Globus pallidus (tissue), 1 donor: Measurements from ENCODE around the gene SERTAD4.
"Not testable (repeated sequence)": the region's sequence is repeated elsewhere in the genome, so short reads cannot be mapped to it uniquely, and the experiment has no call there.

ENCODE experiments used
- DNase-seq: peaks from one replicate; pipeline ENCODE4 v3.0.0-alpha.2; 2015; ENCODE audit warnings: low spot score

Gene SERTAD4

DNA sequence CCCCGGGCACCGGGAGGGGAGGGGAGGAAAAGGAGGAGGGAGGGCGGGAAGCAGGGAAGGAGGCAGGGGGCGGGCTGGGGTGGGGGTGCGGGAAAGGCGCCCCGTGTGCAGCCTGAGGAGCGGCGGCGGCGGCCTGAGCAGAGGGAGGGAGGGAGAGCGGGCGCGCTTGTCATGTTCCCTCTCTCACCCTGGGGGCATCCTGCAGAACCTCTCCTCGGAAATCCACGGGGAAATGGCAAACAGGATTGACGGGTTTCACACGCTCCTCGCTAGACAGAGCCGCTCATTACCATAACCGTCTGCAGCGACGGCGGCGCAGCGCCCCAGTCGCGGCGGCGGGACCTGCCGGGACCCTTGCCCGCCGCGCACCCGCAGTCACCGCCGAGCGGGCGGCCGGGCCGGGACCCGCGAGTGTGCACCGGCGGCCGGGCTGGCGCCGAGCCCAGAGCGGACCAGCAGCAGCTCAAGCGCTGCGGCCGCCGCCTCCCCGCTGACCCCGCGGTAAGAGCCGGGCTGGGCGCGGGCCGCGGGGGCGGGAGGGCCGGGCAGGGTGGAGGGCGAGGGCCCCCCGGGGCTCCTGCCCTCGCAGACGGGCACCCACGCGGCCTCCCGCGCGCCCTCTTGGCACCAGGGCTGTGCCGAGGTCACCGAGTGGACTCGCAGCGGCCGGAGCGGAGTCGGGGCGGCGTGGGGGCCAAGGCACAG is at the start of gene SERTAD4:
SERTAD4 (plus strand) TSS at position 286 of the 705 bp plus-strand sequence. CDS start 5,165 bp downstream, outside the sequence.
- peak; percentile 63 for DNase-seq

GRCh38 chr1:210185063-210185462 is 47.5 kb upstream of the SERTAD4 start:
- DNase-seq: no peak

DNA sequence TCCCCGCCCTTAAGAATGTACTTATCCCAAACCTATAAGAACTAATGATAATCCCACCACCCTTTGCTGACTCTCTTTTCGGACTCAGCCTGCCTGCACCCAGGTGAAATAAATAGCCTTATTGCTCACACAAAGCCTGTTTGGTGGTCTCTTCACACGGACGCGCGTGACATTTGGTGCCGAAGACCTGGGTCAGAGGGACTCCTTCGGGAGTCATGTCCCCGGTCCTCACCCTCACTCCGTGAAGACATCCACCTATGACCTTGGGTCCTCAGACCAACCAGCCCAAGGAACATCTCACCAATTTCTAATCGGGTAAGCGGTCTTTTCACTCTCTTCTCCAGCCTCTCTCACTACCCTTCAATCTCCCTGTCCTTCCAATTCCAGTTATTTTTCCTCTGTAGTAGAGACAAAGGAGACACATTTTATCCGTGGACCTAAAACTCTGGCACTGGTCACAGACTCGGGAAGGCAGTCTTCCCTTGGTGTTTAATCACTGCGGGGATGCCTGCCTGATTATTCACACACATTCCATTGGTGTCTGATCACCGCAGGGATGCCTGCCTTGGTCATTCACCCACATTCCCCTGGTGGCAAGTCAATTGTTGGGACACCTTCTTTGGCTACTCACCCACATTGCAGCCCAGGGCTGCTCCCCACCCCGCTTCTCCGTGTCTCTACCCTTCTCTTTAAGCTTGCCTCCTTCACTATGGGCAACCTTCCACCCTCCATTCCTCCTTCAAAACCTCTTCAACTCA is 44.6 kb upstream of the SERTAD4 start:
- DNase-seq: not testable (repeated sequence)

GRCh38 chr1:210189426-210189825 is 43.2 kb upstream of the SERTAD4 start:
- no peak for DNase-seq

- DNase-seq: no peak
Measured at GRCh38 chr1:210195635-210196160, 36.9 kb upstream of the SERTAD4 start.

DNA sequence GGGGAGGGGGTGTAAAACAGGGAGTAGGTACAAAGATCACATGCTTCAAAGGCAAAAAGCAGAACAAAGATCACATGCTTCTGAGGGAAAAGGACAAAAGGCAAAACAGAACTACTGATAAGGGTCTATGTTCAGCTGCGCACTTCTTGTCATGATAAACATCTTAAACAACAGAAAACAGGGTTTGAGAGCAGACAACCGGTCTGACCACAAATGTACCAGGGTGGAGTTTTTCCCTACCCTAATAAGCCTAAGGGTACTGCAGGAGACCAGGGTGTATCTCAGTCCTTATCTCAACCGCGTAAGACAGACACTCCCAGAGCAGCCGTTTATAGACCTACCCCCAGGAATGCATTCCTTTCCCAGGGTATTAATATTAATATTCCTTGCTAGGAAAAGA is 36.3 kb upstream of the SERTAD4 start:
- DNase-seq: not testable (repeated sequence)

GRCh38 chr1:210198840-210199239 is 33.8 kb upstream of the SERTAD4 start:
- no peak for DNase-seq

DNA sequence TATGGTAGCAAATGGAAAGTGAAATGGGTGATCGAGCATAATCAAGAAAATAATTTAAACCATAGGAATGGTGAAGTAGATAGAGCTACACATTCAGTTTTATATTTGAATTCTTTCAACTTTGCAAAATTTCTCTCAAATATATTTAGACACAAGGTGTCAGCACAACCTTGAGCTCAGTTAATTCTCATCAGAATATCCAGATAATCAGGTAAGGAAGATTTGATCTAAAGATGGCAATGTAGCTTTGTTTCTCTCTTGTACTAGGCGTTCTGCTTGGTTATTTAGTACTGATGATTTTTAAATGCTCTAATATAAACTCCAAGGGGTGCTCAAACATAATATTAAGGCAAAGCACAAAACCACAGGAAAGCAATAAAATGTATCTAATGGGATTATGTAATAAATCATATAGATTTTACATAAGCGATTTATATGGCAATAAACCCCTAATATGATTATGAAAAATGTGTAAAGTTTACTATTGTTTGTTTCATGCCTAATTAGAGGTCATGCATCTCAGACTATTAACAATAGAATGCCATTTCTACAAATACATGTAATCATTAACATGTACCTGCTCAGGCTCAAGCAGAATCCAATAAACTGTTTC is 32.4 kb upstream of the SERTAD4 start:
- DNase-seq: no peak

- no peak for DNase-seq
Measured at GRCh38 chr1:210201681-210202080, 30.9 kb upstream of the SERTAD4 start.

DNA sequence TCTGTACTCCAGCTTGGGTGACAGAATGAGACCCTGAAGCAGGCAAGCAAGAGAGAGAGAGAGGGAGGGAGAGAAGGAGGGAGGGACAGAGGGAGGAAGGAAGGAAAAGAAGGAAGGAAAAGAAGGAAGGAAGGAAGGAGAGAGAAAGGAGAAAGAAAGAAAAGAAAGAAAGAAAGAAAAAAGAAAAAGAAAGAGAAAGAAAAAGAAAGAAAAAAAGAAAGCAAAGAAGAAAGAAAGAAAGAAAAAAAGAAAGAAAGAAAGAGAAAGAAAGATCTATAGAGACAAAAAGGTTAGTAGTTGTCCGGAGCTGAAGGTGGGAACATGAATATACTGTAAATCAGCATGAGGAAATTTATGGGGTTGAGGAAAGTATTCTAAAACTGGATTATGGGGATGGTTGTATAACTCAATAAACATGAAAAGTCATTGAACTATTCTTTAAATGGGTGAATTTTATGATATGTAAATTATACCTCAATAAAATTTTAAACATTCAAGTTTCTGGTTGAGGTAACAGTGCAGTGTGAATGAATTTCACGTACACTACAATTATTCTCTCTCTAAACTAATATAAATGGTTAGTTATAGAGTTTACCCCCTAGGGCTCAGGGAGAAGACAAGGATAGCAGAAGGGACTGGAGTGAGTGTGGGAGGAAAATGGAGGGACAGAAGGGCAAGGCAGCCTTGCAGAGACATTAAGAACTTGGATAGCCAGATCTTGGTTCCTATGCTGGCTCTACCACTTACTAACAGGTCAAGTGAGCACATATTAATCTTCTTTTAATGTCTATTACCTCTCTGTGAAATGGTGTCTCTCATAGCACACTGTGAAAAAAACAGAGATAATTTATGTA is 24.8 kb upstream of the SERTAD4 start:
- DNase-seq: no peak

DNA sequence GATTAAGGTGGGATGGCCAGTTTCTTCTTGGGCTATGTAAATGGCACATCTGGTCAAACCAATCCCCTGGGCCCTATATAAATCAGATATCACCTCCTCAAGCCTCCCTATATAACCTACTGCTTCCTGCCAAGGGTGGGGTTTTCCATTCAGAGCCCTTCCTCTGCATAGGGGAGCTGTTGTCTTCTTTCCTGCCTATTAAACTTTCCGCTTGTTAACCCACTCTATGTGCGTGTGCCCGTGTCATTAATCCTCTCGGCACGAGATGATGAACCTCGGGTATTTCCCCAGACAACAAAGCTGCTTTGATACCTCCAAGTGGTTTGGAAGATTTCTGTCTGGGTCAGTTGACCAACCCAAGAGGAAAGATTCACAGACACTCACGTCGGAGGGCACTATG is 19.3 kb upstream of the SERTAD4 start:
- DNase-seq: no peak

DNA sequence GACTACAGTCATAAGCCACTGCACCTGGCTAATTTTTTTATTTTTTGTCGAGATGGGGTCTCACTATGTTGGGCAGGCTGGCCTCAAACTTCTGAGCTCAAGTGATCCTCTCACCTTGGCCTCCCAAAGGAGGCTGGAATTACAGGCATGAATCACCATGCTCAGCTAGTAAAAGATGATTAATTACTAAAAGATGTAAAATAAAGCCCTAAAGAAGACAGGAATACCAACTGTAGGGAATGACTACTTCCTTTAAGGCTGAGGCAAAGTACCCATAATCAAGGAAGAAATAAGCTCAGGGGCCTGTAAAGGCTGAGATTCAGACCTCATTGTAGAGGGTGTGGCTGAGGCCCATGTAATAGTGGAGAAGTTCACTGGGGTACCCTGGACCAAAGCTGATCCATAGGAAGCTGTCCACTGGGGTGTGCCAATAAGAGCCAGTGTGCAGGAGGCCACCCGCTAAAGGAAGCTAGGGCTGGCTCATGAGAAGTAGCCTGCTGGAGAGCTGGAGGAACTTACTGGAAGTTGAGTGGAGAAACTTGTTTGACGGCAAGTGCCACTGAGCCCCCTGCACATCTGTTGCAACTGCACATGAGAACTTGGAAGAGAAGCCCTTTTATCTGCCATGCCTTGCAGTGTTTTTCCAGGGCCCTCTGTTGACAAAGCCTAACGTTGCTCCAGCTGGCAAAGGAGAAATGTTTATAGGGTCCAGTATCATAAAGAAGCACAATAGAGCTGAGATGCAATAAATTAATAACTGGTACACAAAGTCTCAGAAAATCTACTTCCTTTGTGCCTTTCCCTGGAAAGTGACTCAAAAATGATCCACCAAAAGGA is 17.8 kb upstream of the SERTAD4 start:
- DNase-seq: no peak

DNA sequence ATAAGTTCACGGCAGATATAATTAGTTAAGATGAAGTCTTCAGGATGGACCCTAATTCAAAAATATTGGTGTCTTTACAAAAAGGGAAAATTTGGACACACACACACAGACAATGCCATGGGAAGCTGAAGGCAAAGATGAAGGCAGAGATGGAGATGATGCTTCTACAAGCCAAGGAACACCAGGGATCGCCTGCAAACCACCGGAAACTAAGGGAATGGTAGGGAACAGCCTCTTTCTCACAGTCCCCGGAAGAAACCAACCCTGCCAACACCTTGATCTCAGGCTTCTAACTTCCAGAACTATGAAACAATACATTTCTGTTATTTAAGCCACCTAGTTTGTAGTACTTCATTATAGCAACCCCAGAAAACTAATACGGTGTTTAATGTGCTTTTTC is 15.1 kb upstream of the SERTAD4 start:
- DNase-seq: no peak

DNA sequence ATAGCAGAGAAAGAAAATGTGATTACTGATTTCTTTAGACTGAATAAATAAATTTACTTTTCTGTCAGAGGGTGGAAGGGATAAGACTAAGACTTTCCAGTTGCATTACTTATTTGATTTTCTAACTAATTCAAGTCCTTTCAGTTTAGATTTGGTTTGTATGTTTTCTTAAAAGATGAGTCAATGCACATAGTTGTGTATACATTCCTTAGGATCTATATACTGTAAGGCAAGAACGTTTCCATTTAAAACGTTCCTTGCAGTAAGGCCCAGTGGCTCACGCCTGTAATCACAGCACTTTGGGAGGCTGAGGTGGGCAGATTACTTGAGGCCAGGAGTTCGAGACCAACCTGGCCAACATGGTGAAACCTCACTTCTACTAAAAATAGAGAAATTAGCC is 14.5 kb upstream of the SERTAD4 start:
- DNase-seq: no peak

GRCh38 chr1:210222340-210223006 is 10.1 kb upstream of the SERTAD4 start:
- DNase-seq: no peak

GRCh38 chr1:210223226-210223904 is 9.2 kb upstream of the SERTAD4 start:
- no peak for DNase-seq

DNA sequence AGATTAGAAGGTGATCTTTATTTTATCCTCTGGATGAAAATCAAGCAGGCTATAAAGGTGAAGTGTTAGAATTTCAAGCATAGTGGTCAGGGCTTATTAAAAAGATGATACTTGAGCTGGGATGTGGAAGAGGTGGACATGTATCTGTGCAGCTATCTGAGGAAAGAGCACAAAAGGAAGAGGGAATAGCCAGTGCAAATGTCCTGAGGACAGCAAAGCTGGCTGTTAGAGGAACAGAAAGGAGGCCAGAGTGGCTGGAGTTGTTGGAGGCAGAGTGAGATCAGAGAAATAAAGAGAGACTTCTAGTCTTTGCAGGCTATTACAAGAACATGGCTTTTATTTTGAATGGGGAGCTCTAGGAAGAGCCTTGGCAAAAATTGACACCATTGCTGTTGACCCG is 4.4 kb upstream of the SERTAD4 start:
- DNase-seq: no peak

DNA sequence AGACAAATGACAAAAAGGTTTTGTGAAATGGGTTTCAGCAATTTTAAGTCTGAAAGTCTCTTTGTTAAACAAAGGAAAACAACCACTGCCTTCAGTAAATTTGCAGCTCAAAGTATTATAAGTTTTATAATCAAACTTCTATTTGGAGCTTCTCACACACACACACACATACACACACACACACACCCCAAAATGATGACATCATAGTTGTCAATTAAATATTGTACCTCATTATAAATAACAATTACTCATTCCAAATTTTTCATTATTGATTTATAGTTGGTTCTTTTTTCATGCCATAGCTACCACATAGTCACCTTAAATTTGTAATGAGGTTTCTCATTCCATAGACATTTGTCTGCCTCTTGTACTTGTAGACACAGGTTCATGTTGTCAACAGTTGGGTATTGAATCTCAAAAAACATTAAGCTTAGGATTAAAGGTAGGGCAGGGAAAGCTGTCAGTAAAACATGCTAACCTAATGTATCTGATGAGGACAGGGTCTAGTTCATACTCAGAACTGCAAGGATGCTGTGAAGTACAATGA is 2.4 kb upstream of the SERTAD4 start:
- no peak for DNase-seq

GRCh38 chr1:210231846-210232510 is 618 bp upstream of the SERTAD4 start:
- no peak for DNase-seq
